Bronchial epithelial cell (primary cell): ENCODE results near the gene MRI1. TPM values are rescaled to one million over a fixed set of nuclear protein-coding genes. Genes with fewer than 3 reads are reported as not detected.
"Not testable (repeated sequence)": the region's sequence is repeated elsewhere in the genome, so short reads cannot be mapped to it uniquely, and the experiment has no call there.

Source experiments
- DNase-seq: peaks from one replicate; pipeline ENCODE4 v3.0.0-alpha.2; 2010; ENCODE audit warnings: low read depth
- FAIRE-seq: peaks from 2 replicates; lab custom pipeline; 2011; peaks lifted over from hg19 to GRCh38; lab: Jason Lieb, UNC
- H3K27me3 ChIP-seq: 2 replicates; pipeline ENCODE4 v1.5.1; 2011; ENCODE audit warnings: low read length; ENCODE audit not compliant: control insufficient read depth, insufficient read depth
- H3K36me3 ChIP-seq: 2 replicates; pipeline ENCODE4 v1.5.1; 2011; ENCODE audit warnings: low read length; ENCODE audit not compliant: control insufficient read depth, insufficient read depth
- H3K4me3 ChIP-seq: 2 replicates; pipeline ENCODE4 v1.5.1; 2011; ENCODE audit warnings: mild to moderate bottlenecking, low read depth, low read length, control low read depth
- CTCF ChIP-seq: IDR thresholded peaks from 2 replicates; pipeline ENCODE4 v1.5.1; 2011; ENCODE audit warnings: mild to moderate bottlenecking, moderate library complexity, low read length, control low read depth, inconsistent platforms; ENCODE audit not compliant: insufficient read depth, severe bottlenecking
- total RNA-seq: library from RNA; depleted of rRNA; stranded (reverse); fragments of >200 nt; gene quantifications from 2 replicates; pipeline ENCODE4 v1.2.1, GENCODE V29; 2014

Gene MRI1
- total RNA-seq, 1 donor from 2014 or later = 27.9 TPM

- TF ChIP-seq CTCF = no peak
- Histone ChIP-seq H3K27me3 (no peaks in the 10 kb centered on the region), H3K36me3 (peaks cover 14% of the 10 kb centered on the region), H3K4me3 (no peak overlapping the region)
- FAIRE-seq (no peak), DNase-seq (no peak)
These were observed 5.8 kb downstream of the MRI1 start for GRCh38 chr19:13770013-13770635.

- Histone ChIP-seq H3K4me3 (peak within 1 kb of the TSS; percentile 88), H3K27me3 (no peaks in the 10 kb centered on the region), H3K36me3 (peaks cover 10% of the 10 kb centered on the region)
- peak; percentile 43 for FAIRE-seq
- no peak for TF ChIP-seq CTCF
- peak; percentile 88 for DNase-seq
These were observed 10.2 kb downstream of the MRI1 start, which contains the start of gene C19orf53 for GRCh38 chr19:13774217-13775191. TSS of gene C19orf53 (plus strand) at chr19:13774456. CDS start at chr19:13774478, 22 bp downstream.

- TF ChIP-seq CTCF = no peak
- Histone ChIP-seq H3K4me3 (no peak overlapping the region), H3K36me3 (peaks cover 8% of the 10 kb centered on the region), H3K27me3 (no peaks in the 10 kb centered on the region)
- DNase-seq (no peak), FAIRE-seq (no peak)
These were observed 14.1 kb downstream of the MRI1 start for GRCh38 chr19:13778398-13778797.

- Histone ChIP-seq H3K27me3 (no peaks in the 10 kb centered on the region), H3K36me3 (peaks cover 8% of the 10 kb centered on the region), H3K4me3 (no peak overlapping the region)
- no peak for TF ChIP-seq CTCF
- no peak for FAIRE-seq
- DNase-seq = no peak
These were observed 14.5 kb downstream of the MRI1 start for GRCh38 chr19:13778847-13779246.

GRCh38 chr19:13779794-13780193 lies 15.5 kb downstream of the MRI1 start:
- not testable (repeated sequence) for FAIRE-seq, DNase-seq, H3K36me3 ChIP-seq, H3K4me3 ChIP-seq, H3K27me3 ChIP-seq

GRCh38 chr19:13781547-13781946 lies 17.2 kb downstream of the MRI1 start:
- no peak overlapping the region for H3K4me3 ChIP-seq
- FAIRE-seq (no peak), DNase-seq (peak; percentile 72)
- no peaks in the 10 kb centered on the region for H3K27me3 ChIP-seq
- H3K36me3 ChIP-seq = peaks cover 8% of the 10 kb centered on the region
- no peak for TF ChIP-seq CTCF
